ENCODE results near the gene COX19. TPM values are rescaled to one million over a fixed set of nuclear protein-coding genes. Genes with fewer than 3 reads are reported as not detected.

Gene COX19
- total RNA-seq, 1 experiment from 2014 or later = 37.4 TPM

- peak overlapping the region; percentile 33 for H3K27ac Mint-ChIP-seq (ENCODE audit: unreplicated experiment)
- H3K9me3 Mint-ChIP-seq (ENCODE audit: low read depth, unreplicated experiment) = no peaks in the 10 kb centered on the region
- H3K4me3 Mint-ChIP-seq (ENCODE audit: low read depth, unreplicated experiment) = no peak overlapping the region
- H3K36me3 Mint-ChIP-seq (ENCODE audit: insufficient read depth, unreplicated experiment) = peaks cover 84% of the 10 kb centered on the region
- DNase-seq = no peak
- CTCF ChIA-PET = no interaction called here
- intact Hi-C loops (cut with micrococcal nuclease; ENCODE audit: unreplicated experiment) = no loop called here
- H3K27me3 Mint-ChIP-seq (ENCODE audit: unreplicated experiment) = no peaks in the 10 kb centered on the region
- BruUV-seq (replicated peaks) = no TSS peak
- peaks cover 68% of the 10 kb centered on the region for H3K4me1 Mint-ChIP-seq (ENCODE audit: low read depth, unreplicated experiment)
- TF ChIP-seq CTCF (IDR thresholded peaks at IDR 0.05; ENCODE audit: unreplicated experiment) = no peak
These were observed 56.8 kb downstream of the COX19 start for GRCh38 chr7:918441-919113.

DNA sequence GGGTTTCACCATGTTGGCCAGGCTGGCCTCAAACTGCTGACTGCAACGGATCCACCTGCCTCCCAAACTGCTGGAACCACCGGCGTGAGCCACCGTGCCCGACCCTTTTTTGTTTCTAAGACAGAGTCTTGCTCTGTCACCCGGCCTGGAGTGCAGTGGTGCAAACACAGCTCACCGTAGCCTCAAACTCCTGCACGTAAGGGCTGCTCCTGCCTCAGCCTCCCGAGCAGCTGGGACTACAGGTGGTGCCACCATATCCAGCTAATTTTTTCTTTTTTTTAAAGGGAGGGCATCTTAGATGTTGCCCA lies 57.3 kb downstream of the COX19 start:
- H3K4me3 Mint-ChIP-seq (ENCODE audit: low read depth, unreplicated experiment) = no peak overlapping the region
- no peaks in the 10 kb centered on the region for H3K9me3 Mint-ChIP-seq (ENCODE audit: low read depth, unreplicated experiment)
- H3K36me3 Mint-ChIP-seq (ENCODE audit: insufficient read depth, unreplicated experiment) = peaks cover 84% of the 10 kb centered on the region
- H3K27me3 Mint-ChIP-seq (ENCODE audit: unreplicated experiment) = no peaks in the 10 kb centered on the region
- peaks cover 68% of the 10 kb centered on the region for H3K4me1 Mint-ChIP-seq (ENCODE audit: low read depth, unreplicated experiment)
- CTCF ChIA-PET = interaction anchor here (1.0 kb wide), 1 partner anchor 11 kb away, joined by 4 read pairs; no protein-coding TSS in a partner anchor
- no TSS peak for BruUV-seq (replicated peaks)
- no peak for DNase-seq
- no peak for TF ChIP-seq CTCF (IDR thresholded peaks at IDR 0.05; ENCODE audit: unreplicated experiment)
- intact Hi-C loops (cut with micrococcal nuclease; ENCODE audit: unreplicated experiment) = no loop called here
- peak overlapping the region; percentile 69 for H3K27ac Mint-ChIP-seq (ENCODE audit: unreplicated experiment)

- BruUV-seq (replicated peaks) = no TSS peak
- no peak for TF ChIP-seq CTCF (IDR thresholded peaks at IDR 0.05; ENCODE audit: unreplicated experiment)
- DNase-seq = no peak
- Mint-ChIP-seq H3K4me3 (ENCODE audit: low read depth, unreplicated experiment) (no peak overlapping the region), H3K9me3 (ENCODE audit: low read depth, unreplicated experiment) (no peaks in the 10 kb centered on the region), H3K4me1 (ENCODE audit: low read depth, unreplicated experiment) (peaks cover 69% of the 10 kb centered on the region), H3K27ac (ENCODE audit: unreplicated experiment) (peak overlapping the region; percentile 69), H3K36me3 (ENCODE audit: insufficient read depth, unreplicated experiment) (peaks cover 83% of the 10 kb centered on the region), H3K27me3 (ENCODE audit: unreplicated experiment) (no peaks in the 10 kb centered on the region)
- intact Hi-C loops (cut with micrococcal nuclease; ENCODE audit: unreplicated experiment) = no loop called here
- CTCF ChIA-PET = interaction anchor here (1.0 kb wide), 1 partner anchor 10 kb away, joined by 4 read pairs; no protein-coding TSS in a partner anchor
These were observed 57.9 kb downstream of the COX19 start for GRCh38 chr7:917255-918117.

GRCh38 chr7:916291-916941 lies 58.9 kb downstream of the COX19 start:
- peak; percentile 65 for DNase-seq

More at GRCh38 chr7:916291-916941, 58.9 kb downstream of the COX19 start:
- intact Hi-C loops (cut with micrococcal nuclease; ENCODE audit: unreplicated experiment) = no loop called here
- peaks cover 67% of the 10 kb centered on the region for H3K4me1 Mint-ChIP-seq (ENCODE audit: low read depth, unreplicated experiment)
- CTCF ChIA-PET = no interaction called here
- peak overlapping the region; percentile 27 for H3K27ac Mint-ChIP-seq (ENCODE audit: unreplicated experiment)
- peaks cover 84% of the 10 kb centered on the region for H3K36me3 Mint-ChIP-seq (ENCODE audit: insufficient read depth, unreplicated experiment)
- no TSS peak for BruUV-seq (replicated peaks)
- H3K9me3 Mint-ChIP-seq (ENCODE audit: low read depth, unreplicated experiment) = no peaks in the 10 kb centered on the region
- TF ChIP-seq CTCF (IDR thresholded peaks at IDR 0.05; ENCODE audit: unreplicated experiment) = no peak
- H3K4me3 Mint-ChIP-seq (ENCODE audit: low read depth, unreplicated experiment) = peak overlapping the region; percentile 28
- H3K27me3 Mint-ChIP-seq (ENCODE audit: unreplicated experiment) = no peaks in the 10 kb centered on the region

Small RNA genes within 50 kb of the gene (microRNA-seq; reads per million reads assigned to microRNA genes)
- 2,856 reads per million, percentile 88 among the genes with 10 or more reads in this experiment for gene MIR339

Other genes starting within 250 kb of the COX19 start
- gene DNAAF5, start 248.8 kb downstream of the COX19 start, total RNA-seq (2022) = 54.0 and 57.2 TPM in 2 replicates
- gene PRKAR1B, start 248.3 kb downstream of the COX19 start, total RNA-seq (2022) = 24.8 and 28.3 TPM in 2 replicates
- gene SUN1, start 143.1 kb downstream of the COX19 start, total RNA-seq (2022) = 218 and 252 TPM in 2 replicates
- 145 and 167 TPM in 2 replicates for gene GET4, start 99.0 kb downstream of the COX19 start, total RNA-seq (2022)
- 173 and 220 TPM in 2 replicates for gene ADAP1, start 20.9 kb downstream of the COX19 start, total RNA-seq (2022)
- gene CYP2W1, start 7.6 kb upstream of the COX19 start, total RNA-seq (2022) = 0.71 and 1.3 TPM in 2 replicates
- gene GPR146, start 69.0 kb upstream of the COX19 start, total RNA-seq (2022) = 0.66 and 1.8 TPM in 2 replicates
- 0.26 and 1.1 TPM in 2 replicates for gene GPER1, start 112.6 kb upstream of the COX19 start, total RNA-seq (2022)
- gene ZFAND2A, start 184.6 kb upstream of the COX19 start, total RNA-seq (2022) = 51.2 and 56.6 TPM in 2 replicates